Measurements from ENCODE around the gene ATP13A4.
"Not testable (repeated sequence)": the region's sequence is repeated elsewhere in the genome, so short reads cannot be mapped to it uniquely, and the experiment has no call there.

The ATP13A4 gene

DNA sequence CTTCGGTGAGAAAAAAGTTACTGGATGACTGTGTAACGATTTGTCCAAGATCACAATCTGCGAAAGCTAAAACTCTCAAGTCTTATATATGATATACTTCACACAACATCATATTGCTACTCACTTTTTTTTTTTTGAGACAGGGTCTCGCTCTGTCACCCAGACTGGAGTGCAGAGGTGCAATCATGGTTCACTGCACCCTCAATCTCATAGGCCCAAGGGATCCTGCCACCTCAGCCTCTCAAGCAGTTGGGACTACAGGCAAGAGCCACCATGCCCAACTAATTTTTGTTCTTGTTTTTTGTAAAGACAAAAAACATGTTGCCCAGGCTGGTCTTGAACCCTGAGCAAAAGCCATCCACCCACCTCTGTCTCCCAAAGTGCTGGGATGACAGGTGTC is 5.4 kb upstream of the ATP13A4 start:
- DNase-seq = no peak

- no peak for DNase-seq
Observed at GRCh38 chr3:193559100-193559499, 4.4 kb upstream of the ATP13A4 start.

- no peak for DNase-seq
Observed at GRCh38 chr3:193556841-193557240, 2.1 kb upstream of the ATP13A4 start.

DNA sequence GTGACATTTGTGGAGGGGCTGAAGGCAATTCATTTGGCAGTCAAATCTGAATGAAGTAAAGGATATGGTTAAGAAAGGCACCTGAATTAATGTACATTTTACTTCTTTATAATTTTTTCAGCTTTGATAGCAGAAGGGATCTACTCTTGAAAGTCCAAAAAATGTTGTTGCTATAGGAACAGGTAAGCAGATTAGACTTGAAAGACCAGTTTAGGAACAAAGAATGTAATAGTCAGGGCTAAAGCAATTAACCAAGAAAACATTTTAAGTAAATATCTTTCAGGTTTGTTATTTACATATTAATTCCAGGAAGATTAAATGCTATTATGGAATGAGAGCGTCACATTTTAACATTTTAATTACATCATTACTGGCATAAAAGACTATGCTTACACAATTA is 1.1 kb downstream of the ATP13A4 start:
- DNase-seq = no peak

GRCh38 chr3:193552923-193553322 is 1.8 kb downstream of the ATP13A4 start:
- no peak for DNase-seq

GRCh38 chr3:193548406-193548805 is 6.3 kb downstream of the ATP13A4 start:
- DNase-seq = no peak

DNA sequence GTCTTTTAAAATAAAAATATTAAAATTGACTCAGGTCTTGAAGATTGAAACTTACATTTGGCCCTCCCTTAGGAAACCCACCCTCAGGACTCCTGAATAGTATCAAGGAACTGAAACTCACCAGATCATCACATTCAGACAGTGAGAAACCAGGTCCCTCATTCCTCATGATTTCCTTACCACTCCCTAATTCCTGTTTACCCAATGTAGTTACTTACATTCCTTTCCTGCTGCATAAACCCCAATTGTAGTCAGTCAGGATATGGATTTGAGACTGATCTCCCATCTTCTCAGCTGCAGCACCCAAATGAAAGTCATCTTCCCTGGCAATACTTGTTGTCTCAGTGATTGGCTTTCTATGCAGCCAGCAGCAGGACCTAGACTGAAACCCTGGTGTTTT is 8.6 kb downstream of the ATP13A4 start:
- no peak for DNase-seq

DNA sequence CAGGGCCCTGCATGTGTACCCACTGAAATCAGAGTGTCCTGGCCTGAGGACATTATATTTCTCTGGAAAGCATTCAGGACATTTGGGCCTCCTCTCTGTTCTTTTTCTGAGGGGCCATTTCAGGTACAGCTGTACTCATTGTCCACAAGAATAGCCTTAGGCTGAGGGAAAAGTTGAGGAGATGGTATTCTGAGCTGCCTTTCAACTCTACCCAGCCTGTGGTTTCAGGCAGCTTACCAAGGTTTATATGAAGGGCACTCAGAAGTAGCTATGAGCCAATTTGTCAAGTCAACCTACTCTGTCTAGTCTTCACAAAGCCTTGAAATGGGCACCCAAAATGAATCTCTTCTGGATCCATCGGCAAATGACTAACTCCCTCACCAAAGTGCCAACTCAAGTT is 9.4 kb downstream of the ATP13A4 start:
- DNase-seq = no peak

DNA sequence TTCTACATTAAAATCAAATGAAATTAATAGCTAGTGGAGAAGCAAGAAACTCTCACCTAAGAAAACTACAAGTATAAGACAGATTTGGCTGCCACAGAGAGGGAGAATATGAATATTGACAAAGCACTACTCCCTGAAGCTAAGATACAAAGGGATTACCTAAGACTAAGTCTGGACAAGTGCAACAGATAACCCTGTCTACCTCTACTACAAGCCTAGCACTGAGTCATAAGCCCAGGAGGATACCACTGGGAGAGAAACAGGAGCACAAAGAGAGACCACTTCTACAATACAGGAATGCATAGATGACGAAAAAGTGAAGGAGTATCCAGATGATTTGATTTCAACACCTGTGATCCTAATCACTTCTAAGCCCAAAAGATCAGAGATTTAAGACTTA is 10.4 kb downstream of the ATP13A4 start:
- DNase-seq = no peak

GRCh38 chr3:193530231-193531165 is 24.2 kb downstream of the ATP13A4 start:
- DNase-seq = no peak

DNA sequence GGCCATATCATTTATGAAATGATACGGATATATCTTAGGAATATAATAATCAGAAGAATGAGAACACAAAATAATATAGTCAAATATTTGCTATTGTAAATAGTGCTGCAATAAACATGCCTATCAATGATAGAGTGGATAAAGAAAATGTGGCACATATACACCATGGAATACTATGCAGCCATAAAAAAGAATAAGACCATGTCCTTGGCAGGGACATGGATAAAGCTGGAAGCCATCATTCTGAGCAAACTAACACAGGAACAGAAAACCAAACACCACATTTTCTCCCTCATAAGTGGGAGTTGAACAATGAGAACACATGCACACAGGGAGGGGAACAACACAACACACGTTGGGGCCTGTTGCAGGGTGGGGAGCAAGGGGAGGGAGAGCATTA is 28.6 kb downstream of the ATP13A4 start:
- DNase-seq = not testable (repeated sequence)

DNA sequence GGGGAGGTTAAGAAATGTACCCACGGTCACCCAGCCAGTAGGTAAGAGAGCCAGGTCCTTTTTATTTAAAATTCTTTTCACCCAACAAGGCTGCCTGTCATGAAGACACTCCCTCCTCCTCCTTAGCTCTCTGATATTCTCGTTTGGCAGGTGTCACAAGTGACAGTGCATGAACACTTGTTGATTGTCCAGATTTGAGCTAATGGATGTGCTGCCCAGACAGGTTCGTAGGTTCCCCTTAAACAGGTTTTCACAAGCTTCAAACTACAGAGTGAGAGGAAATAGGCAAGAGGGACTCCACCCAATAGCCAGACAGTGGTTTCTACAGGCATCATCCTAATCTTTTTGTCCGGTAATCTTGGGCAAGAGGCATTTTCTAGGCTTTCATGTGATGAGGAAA is 32.2 kb downstream of the ATP13A4 start:
- DNase-seq = no peak

DNA sequence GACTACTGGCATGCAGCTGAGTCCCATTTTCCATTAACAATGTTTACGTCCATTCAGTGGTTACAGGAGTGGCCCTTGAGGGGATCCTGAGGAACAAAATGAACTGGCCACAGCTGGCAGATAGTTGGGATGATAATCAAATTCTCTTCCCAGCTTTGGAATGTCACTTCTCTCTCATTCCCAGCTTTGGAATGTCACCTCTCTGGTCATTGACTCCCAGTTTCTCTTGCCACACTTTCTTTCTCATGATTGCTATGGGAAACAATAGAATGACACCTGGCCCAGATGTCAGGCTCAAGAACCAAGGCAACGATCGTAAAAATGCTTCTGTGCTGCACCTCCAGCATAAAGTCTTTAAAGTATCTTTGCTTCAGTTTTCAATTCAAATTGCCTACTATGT is 34.0 kb downstream of the ATP13A4 start:
- no peak for DNase-seq

GRCh38 chr3:193515966-193516365 is 38.7 kb downstream of the ATP13A4 start:
- DNase-seq = no peak

GRCh38 chr3:193510154-193510553 is 44.5 kb downstream of the ATP13A4 start:
- no peak for DNase-seq

DNA sequence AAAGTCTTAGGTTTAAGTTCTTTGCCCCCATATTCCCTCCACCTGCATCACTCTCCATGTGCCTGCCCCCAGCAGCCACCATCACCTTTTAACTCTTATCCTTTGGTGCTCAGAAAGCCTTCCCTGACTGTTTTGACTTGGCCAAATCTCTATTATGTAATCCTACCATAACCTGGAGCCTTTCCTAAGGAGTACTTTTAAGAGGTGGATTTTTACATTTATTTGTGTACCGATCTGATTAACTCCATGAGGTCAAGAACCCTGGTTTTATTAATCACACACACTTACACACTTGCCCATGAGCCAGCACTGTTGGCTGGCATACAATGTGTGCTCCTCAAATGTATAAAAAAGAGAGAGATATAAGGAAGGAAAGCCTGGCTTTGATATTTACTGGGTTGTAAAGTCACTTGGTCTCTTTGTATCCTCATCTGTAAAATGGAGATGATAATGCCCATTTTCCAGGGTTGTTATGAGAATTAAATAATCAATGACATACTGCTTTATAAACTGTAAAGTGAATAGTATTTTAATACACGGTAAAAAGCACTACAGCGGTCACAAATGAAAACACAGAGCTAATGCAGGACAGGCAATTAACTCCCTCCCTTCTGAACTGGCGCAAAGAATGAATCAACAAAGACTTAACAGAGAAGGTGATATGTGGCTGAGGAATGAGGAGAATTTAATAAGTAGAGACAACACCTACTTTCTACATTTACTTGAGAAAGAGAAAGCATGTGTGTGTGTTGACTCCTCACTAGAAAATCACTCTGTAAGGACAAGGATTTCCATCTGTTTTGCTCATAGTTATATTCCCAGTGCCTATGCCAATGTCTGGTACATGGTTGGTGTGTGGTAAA is 45.4 kb downstream of the ATP13A4 start:
- no peak for DNase-seq

DNA sequence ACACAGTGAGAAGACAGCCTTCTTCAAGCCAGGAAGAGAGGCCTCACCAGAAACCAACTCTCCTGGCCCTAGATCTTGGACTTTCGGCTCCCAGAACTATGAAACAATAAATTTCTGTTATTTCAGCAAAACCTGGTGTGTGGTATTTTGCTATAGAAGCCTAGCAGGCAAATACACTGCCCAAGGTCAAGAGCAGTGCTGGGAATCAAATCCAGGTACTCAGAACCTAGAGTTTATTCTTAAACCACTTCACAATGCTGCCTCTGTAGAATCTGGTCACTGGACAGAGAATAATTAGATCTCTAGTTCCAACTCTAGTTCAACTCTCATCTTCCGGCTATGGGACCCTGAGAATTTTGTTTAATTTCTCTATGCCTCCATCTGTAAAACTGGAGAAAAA is 46.6 kb downstream of the ATP13A4 start:
- no peak for DNase-seq

- no peak for DNase-seq
Observed at GRCh38 chr3:193507566-193507965, 47.1 kb downstream of the ATP13A4 start.

GRCh38 chr3:193506921-193507320 is 47.8 kb downstream of the ATP13A4 start:
- no peak for DNase-seq

GRCh38 chr3:193502871-193503270 is 51.8 kb downstream of the ATP13A4 start:
- DNase-seq = no peak

DNA sequence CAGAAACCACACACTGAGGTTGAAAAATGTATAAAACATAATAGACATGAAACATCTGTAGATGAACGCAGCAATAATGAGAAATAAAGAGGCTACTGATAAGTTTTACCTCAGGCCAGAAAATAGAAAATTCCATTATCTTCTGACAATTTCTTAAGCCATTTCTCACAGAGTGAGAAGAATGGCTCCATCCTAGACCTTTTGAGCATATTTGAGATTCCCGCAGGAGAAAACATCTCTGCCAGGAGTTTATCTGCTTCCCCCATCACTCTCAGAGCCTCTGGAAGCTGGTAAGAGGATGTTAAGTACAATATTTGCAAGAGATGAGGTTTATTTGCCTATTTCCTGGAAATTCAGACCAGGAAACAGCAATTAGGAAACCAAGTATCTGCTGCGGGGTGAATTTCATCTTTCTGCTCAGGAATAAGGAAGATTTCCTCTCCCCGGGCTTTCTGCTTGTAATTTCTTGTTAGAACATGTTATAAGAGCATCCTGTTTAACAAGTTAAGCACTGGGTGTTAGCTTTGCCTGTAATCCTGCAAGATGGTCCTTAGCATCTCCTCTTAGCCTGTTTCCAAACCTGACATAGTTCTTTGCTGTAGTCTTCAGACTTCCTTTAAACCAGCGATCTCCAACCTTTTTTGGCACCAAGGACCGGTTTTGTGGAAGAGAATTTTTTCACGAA is 54.8 kb downstream of the ATP13A4 start:
- DNase-seq = no peak

- no peak for DNase-seq
Observed at GRCh38 chr3:193499136-193499770, 55.4 kb downstream of the ATP13A4 start.

DNA sequence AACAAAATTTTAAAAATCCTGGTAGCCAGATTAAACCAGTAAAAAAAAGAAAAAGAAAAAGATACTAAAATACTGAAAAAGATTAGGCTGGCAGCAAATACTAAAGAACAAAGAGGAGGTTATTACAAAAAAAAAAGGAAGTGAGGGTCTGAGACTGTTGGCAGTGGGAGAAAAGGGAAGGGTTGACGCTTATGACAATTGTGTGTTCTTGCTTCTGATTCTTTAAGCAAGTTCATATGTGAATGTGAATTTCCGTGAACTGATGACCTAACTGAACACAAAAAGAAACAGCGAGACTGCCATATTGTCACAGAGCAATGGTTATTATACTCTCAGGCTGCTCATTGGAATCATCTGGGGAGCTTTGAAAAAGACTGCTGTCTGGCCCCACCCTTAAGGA is 56.5 kb downstream of the ATP13A4 start:
- no peak for DNase-seq

Measured in femur (tissue), 1 donor.